Measurements from ENCODE around the gene SRBD1. TPM values are rescaled to one million over a fixed set of nuclear protein-coding genes. Genes with fewer than 3 reads are reported as not detected.

Gene SRBD1
- total RNA-seq, 2 experiments from 2014 or later, result 17.6 to 22.2 TPM

GRCh38 chr2:45606796-45607195 is 4.3 kb downstream of the SRBD1 start:
- H3K36me3 Mint-ChIP-seq, result peaks cover 21% of the 10 kb centered on the region
- no peak for ATAC-seq
- no peak for DNase-seq
- no peaks in the 10 kb centered on the region for H3K27me3 Mint-ChIP-seq
- peaks cover 25% of the 10 kb centered on the region for H3K4me1 Mint-ChIP-seq
- CTCF ChIA-PET, result interaction anchor here (1.7 kb wide), 2 partner anchors 17 to 21 kb away, joined by 4 read pairs; no protein-coding TSS in a partner anchor
- H3K9me3 Mint-ChIP-seq (ENCODE audit: low read depth), result no peaks in the 10 kb centered on the region
- H3K27ac Mint-ChIP-seq, result no peak overlapping the region
- H3K4me3 Mint-ChIP-seq, result no peak overlapping the region

DNA sequence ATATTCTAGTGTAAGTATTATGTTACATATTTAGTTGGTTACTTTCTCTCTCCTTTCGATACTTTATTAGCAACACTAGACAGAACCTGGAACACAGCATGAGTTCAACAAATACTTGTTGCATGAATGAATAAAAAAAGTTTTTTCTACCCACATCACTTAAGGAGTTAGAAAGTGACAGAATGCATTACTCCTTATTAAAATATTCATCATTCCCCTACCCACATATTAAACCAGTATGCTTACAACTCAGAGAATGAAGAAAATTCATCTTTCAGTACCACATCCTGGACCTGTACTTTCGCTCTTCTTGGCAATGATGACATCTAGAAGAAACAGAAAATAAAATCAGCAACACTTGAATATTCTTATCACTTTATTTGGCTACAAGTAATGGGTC is 6.0 kb downstream of the SRBD1 start:
- Mint-ChIP-seq H3K4me1 (peaks cover 19% of the 10 kb centered on the region), H3K4me3 (no peak overlapping the region), H3K9me3 (ENCODE audit: low read depth) (no peaks in the 10 kb centered on the region), H3K27me3 (no peaks in the 10 kb centered on the region), H3K27ac (no peak overlapping the region), H3K36me3 (peaks cover 32% of the 10 kb centered on the region)
- CTCF ChIA-PET, result interaction anchor here (0.7 to 0.8 kb wide), 2 partner anchors 649 to 1982 kb away, joined by 4 read pairs; no protein-coding TSS in a partner anchor
- DNase-seq (no peak), ATAC-seq (no peak)

DNA sequence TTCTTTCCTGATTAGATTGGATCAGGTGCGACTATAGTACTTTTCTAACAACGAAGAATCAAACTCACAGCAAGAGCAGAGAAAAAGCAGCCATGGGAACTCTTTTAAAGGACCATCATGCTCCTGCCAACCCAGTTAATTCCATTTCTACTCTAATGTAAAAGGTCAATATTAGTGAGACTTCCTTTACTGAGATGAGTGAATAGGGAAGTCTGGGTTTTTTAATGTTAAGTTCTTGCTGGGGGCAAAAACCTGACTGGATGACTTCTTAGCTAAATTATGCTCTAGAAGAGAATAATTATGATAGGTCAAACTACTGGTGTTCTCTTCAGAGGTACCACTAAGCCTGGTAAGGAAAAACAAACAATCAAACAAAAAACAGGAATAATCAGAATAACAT is 8.4 kb downstream of the SRBD1 start:
- Mint-ChIP-seq H3K4me1 (peaks cover 3% of the 10 kb centered on the region), H3K27me3 (no peaks in the 10 kb centered on the region), H3K36me3 (peaks cover 49% of the 10 kb centered on the region), H3K9me3 (ENCODE audit: low read depth) (no peaks in the 10 kb centered on the region), H3K27ac (no peak overlapping the region), H3K4me3 (no peak overlapping the region)
- no peak for ATAC-seq
- CTCF ChIA-PET, result interaction anchor here (1.3 kb wide), 1 partner anchor 17 kb away, joined by 4 read pairs; no protein-coding TSS in a partner anchor
- DNase-seq, result no peak

DNA sequence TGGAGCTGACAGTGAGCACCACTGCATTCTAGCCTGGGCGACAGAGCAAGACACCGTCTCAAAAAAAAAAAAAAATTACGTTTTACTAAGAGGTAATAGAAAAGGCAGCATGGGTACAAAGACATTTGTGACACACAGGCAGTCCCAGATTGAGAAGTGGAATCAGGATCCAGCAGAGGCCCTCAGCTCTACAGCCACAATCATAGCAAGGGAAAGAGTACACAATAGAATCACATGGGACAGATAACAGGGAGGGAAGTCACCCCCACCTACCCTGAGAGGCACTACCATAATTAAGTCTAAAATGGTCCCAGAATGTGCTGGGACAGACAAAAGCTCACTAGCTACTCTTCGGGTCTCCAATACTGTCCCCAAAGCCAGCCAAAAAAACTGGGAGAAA is 12.5 kb downstream of the SRBD1 start:
- CTCF ChIA-PET, result interaction anchor here (1.1 to 1.4 kb wide), 2 partner anchors 12 to 14 kb away, joined by 3 read pairs; no protein-coding TSS in a partner anchor
- H3K4me1 Mint-ChIP-seq, result no peaks in the 10 kb centered on the region
- H3K4me3 Mint-ChIP-seq, result no peak overlapping the region
- H3K9me3 Mint-ChIP-seq (ENCODE audit: low read depth), result no peaks in the 10 kb centered on the region
- ATAC-seq (no peak), DNase-seq (no peak)
- H3K27ac Mint-ChIP-seq, result no peak overlapping the region
- H3K36me3 Mint-ChIP-seq, result peaks cover 54% of the 10 kb centered on the region
- H3K27me3 Mint-ChIP-seq, result no peaks in the 10 kb centered on the region

GRCh38 chr2:45596761-45597160 is 14.3 kb downstream of the SRBD1 start:
- no peaks in the 10 kb centered on the region for H3K27me3 Mint-ChIP-seq
- H3K36me3 Mint-ChIP-seq, result peaks cover 56% of the 10 kb centered on the region

GRCh38 chr2:45595721-45596435 is 15.2 kb downstream of the SRBD1 start:
- H3K9me3 Mint-ChIP-seq (ENCODE audit: low read depth), result no peaks in the 10 kb centered on the region
- CTCF ChIA-PET, result interaction anchor here (1.2 kb wide), 1 partner anchor 9 kb away, joined by 4 read pairs; no protein-coding TSS in a partner anchor
- H3K4me3 Mint-ChIP-seq, result no peak overlapping the region
- ATAC-seq (no peak), DNase-seq (no peak)
- peaks cover 57% of the 10 kb centered on the region for H3K36me3 Mint-ChIP-seq
- H3K27me3 Mint-ChIP-seq, result no peaks in the 10 kb centered on the region
- H3K27ac Mint-ChIP-seq, result no peak overlapping the region
- H3K4me1 Mint-ChIP-seq, result peaks cover 6% of the 10 kb centered on the region

More at GRCh38 chr2:45596761-45597160, 14.3 kb downstream of the SRBD1 start:
- Mint-ChIP-seq H3K4me3 (no peak overlapping the region), H3K4me1 (no peaks in the 10 kb centered on the region), H3K9me3 (ENCODE audit: low read depth) (no peaks in the 10 kb centered on the region), H3K27ac (no peak overlapping the region)
- DNase-seq, result no peak
- ATAC-seq, result no peak
- CTCF ChIA-PET, result interaction anchor here (0.6 to 1.2 kb wide), 2 partner anchors 10 to 1798 kb away, joined by 3 to 4 read pairs; no protein-coding TSS in a partner anchor

DNA sequence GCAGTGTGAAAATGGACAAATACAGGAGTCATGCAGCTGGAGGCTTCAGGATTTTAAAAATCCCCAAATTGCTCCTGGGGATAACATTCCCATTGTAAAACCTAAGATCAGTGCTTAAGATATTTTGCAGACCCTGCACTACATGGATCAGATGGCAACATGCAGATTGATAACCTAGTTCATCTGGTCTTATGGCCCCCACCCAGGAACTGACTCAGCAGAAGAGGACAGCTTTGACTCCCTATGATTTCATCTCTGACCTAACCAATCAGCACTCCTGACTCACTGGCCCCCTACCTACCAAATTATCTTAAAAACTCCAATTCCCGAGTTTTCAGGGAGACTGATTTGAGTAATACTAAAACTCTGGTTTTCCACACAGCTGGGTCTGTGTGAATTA is 20.0 kb downstream of the SRBD1 start:
- Mint-ChIP-seq H3K4me1 (peaks cover 22% of the 10 kb centered on the region), H3K36me3 (peaks cover 40% of the 10 kb centered on the region), H3K27ac (no peak overlapping the region), H3K4me3 (no peak overlapping the region), H3K27me3 (no peaks in the 10 kb centered on the region), H3K9me3 (ENCODE audit: low read depth) (no peaks in the 10 kb centered on the region)
- ATAC-seq (no peak), DNase-seq (no peak)
- CTCF ChIA-PET, result no interaction called here

DNA sequence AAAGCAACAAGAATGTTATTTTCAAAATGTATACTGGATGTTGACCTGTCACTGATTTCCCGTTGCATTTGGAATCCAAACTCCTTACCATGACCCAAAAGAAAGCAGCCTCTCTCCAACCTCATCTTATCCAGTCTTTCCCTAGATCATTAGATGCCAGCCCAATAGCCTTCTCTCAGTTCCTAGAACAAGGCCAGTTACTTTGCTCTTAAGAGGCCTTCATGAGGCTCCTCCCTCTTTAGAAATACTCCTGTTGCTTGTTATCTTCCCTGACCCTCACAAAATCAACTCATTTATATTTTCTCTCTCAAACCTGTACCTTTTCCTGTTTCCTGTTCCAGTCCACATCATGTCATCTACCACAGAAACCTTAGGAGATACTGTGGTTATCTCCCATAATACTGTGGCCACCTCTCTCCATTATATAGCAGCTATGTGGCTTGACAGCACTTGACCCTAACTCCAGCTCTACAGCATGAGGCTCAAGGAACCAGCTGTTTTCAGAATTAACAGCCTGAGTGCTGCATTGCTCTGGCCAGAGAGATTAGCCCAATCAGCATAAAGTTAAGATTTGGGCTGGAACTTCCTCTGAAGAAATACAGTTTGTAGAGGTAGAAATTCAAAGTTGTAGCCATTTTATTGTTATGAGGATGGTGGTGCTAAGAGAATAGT is 22.8 kb downstream of the SRBD1 start:
- H3K4me3 Mint-ChIP-seq, result no peak overlapping the region
- no peaks in the 10 kb centered on the region for H3K9me3 Mint-ChIP-seq (ENCODE audit: low read depth)
- H3K27ac Mint-ChIP-seq, result peak overlapping the region; percentile 2
- ATAC-seq (peak; percentile 33), DNase-seq (no peak)
- CTCF ChIA-PET, result interaction anchor here (1.2 to 3.9 kb wide), 3 partner anchors 11 to 20 kb away, joined by 3 to 17 read pairs (median 3); no protein-coding TSS in a partner anchor
- no peaks in the 10 kb centered on the region for H3K27me3 Mint-ChIP-seq
- peaks cover 22% of the 10 kb centered on the region for H3K4me1 Mint-ChIP-seq
- peaks cover 26% of the 10 kb centered on the region for H3K36me3 Mint-ChIP-seq

GRCh38 chr2:45586600-45586999 is 24.5 kb downstream of the SRBD1 start:
- DNase-seq (no peak), ATAC-seq (no peak)
- Mint-ChIP-seq H3K4me1 (peaks cover 22% of the 10 kb centered on the region), H3K27me3 (no peaks in the 10 kb centered on the region), H3K9me3 (ENCODE audit: low read depth) (no peaks in the 10 kb centered on the region), H3K27ac (no peak overlapping the region), H3K36me3 (peaks cover 15% of the 10 kb centered on the region), H3K4me3 (no peak overlapping the region)
- CTCF ChIA-PET, result interaction anchor here (1.2 to 3.9 kb wide), 5 partner anchors 9 to 24 kb away, joined by 4 to 17 read pairs (median 8); partner anchors contain the start of gene SRBD1

GRCh38 chr2:45585267-45585861 is 25.7 kb downstream of the SRBD1 start:
- H3K4me3 Mint-ChIP-seq, result no peak overlapping the region
- CTCF ChIA-PET, result interaction anchor here (0.6 to 2.0 kb wide), 10 partner anchors 10 to 604 kb away, joined by 3 to 9 read pairs (median 4); partner anchors contain the start of gene SRBD1
- H3K36me3 Mint-ChIP-seq, result peaks cover 9% of the 10 kb centered on the region
- DNase-seq (no peak), ATAC-seq (peak; percentile 53)
- H3K9me3 Mint-ChIP-seq (ENCODE audit: low read depth), result no peaks in the 10 kb centered on the region
- H3K27me3 Mint-ChIP-seq, result no peaks in the 10 kb centered on the region
- H3K4me1 Mint-ChIP-seq, result peaks cover 16% of the 10 kb centered on the region
- no peak overlapping the region for H3K27ac Mint-ChIP-seq

DNA sequence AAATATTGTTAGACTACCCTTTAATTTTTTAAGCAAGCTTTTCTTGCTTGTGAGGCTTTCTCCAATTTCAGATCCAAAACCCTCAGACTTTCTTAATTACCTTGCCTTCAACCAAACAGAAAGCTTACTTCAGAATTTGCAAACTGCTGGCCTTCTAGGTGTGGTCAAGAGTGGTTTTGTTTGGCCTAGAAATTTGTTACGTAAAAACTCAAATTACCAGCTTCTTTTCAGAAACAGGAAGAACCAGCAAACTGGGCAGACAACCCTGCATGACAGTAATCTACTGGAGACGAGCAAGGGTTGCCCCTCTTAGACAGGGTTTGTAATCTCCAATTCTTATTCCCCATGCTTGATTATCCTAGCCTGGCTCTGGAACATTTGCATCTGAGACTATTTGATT is 27.1 kb downstream of the SRBD1 start:
- peaks cover 17% of the 10 kb centered on the region for H3K4me1 Mint-ChIP-seq
- CTCF ChIA-PET, result interaction anchor here (1.1 kb wide), 1 partner anchor 13 kb away, joined by 3 read pairs; no protein-coding TSS in a partner anchor
- H3K36me3 Mint-ChIP-seq, result peaks cover 4% of the 10 kb centered on the region
- H3K4me3 Mint-ChIP-seq, result no peak overlapping the region
- DNase-seq (no peak), ATAC-seq (no peak)
- no peak overlapping the region for H3K27ac Mint-ChIP-seq
- H3K27me3 Mint-ChIP-seq, result no peaks in the 10 kb centered on the region
- no peaks in the 10 kb centered on the region for H3K9me3 Mint-ChIP-seq (ENCODE audit: low read depth)

DNA sequence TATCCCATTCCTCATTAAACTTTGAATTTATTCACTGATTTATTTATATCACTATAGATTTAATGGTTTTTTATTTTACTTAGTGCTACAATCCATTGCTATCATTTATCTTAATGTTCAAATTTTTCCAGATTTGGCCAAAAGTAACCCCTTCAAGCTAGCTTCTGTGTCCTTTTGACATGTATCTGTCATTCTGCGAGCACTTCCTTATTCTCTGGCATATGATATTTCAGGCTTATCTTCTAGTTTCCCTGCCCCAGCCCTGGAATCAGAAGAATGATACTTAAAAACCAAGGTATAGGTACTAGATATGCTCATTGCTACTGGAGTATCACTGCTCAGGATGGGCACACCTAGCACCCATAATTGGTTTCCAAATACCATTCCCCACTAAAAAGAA is 28.5 kb downstream of the SRBD1 start:
- Mint-ChIP-seq H3K36me3 (peaks cover 4% of the 10 kb centered on the region), H3K9me3 (ENCODE audit: low read depth) (no peaks in the 10 kb centered on the region), H3K4me3 (no peak overlapping the region), H3K4me1 (peaks cover 5% of the 10 kb centered on the region), H3K27ac (no peak overlapping the region), H3K27me3 (no peaks in the 10 kb centered on the region)
- ATAC-seq (no peak), DNase-seq (no peak)
- CTCF ChIA-PET, result no interaction called here

Data from activated CD8-positive, alpha-beta memory T cell treated with anti-CD3 and anti-CD28 coated beads, Interleukin-2, amount 10 ng/mL, durations not matched to agents 7 days and 5 days (primary cell).